Activated T-helper 1 cell treated with Interleukin-2 at 50 U/mL for 16 hours (primary cell): Measurements from ENCODE around the gene SCN1B.
A peak's percentile ranks its signal among the peaks of the same experiment; 100 is the strongest.
"Not testable (repeated sequence)": the region's sequence is repeated elsewhere in the genome, so short reads cannot be mapped to it uniquely, and the experiment has no call there.

ENCODE experiments used
- DNase-seq: peaks from one replicate; pipeline ENCODE4 v3.0.0-alpha.2; 2020; ENCODE audit warnings: low read depth

The SCN1B gene

DNA sequence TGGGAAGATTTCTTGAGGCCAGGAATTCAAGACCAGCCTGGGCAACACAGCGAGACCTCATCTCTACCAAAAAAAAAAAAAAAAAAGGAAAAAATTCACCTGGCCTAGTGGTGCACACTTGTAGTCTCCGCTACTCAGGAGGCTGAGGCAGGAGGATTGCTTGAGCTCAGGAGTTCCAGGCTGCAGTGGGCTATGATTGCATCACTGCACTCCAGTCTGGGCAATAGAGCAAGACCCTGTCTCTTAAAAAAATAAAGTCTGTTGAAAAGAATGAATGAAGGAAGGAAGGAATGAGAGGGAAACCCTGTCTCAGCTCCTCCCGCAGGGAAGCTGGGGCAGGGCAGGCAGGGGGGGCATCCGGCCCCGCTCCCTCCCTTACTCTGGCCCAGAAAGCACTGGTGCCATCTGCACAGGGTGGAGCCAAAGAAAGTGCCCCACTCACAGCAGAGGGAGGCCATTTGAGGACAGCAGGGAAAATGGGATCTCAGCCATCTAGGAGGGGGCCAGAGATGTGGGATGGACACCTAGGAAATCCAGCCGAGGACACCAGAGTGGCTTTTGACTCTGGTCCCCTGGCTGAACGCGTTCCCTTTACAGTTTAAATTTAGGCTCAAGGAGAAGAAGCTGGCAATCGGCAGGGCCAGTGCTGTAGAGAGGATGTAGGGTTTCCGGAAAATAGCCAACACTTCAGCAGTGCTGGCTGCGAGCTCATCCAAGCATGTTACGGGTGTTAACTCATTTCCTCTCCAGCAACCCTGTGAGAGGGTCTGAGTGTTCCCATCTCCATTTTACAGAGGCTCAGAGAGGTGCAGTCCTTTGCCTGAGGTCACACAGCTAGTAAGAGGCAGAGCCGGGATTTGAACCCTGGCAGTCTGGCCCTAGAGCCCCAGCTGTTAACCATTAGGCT, 7.7 kb downstream of the SCN1B start:
- no peak for DNase-seq

DNA sequence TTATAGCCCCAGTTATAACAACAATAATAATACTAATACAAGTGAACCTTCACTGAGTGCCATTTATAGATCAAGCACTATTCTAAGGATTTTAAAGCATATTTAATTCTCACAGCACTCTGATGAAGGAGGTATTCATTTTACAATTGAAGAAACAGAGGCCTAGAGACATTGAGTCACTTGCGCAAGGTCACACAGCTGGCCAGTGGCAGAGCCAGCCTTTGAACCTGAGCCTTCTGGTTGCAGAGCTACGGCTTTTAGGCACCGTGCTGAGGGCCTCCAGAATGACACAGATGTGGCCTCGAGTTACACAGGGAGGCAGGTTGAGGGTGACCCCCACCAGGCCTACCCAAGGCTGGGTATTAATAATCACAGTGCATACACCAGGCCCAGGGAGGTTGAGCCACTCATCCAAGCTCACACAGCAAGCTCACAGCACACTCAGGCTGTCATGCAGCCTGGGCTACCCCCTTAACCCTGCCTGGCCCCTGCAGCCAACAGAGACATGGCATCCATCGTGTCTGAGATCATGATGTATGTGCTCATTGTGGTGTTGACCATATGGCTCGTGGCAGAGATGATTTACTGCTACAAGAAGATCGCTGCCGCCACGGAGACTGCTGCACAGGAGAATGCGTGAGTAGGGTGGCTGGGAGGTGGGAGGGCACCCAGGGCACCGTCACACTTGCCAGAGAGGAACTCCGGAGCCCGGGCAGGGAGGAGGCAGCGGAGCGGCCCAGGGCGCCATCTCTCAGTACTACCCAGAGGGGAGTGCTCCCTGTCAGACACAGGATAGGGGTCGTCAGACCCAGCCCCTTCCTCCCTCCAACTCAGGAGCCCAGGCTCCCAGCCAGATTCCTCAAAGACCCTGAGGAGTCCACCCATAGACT, 8.6 kb downstream of the SCN1B start:
- no peak for DNase-seq

DNA sequence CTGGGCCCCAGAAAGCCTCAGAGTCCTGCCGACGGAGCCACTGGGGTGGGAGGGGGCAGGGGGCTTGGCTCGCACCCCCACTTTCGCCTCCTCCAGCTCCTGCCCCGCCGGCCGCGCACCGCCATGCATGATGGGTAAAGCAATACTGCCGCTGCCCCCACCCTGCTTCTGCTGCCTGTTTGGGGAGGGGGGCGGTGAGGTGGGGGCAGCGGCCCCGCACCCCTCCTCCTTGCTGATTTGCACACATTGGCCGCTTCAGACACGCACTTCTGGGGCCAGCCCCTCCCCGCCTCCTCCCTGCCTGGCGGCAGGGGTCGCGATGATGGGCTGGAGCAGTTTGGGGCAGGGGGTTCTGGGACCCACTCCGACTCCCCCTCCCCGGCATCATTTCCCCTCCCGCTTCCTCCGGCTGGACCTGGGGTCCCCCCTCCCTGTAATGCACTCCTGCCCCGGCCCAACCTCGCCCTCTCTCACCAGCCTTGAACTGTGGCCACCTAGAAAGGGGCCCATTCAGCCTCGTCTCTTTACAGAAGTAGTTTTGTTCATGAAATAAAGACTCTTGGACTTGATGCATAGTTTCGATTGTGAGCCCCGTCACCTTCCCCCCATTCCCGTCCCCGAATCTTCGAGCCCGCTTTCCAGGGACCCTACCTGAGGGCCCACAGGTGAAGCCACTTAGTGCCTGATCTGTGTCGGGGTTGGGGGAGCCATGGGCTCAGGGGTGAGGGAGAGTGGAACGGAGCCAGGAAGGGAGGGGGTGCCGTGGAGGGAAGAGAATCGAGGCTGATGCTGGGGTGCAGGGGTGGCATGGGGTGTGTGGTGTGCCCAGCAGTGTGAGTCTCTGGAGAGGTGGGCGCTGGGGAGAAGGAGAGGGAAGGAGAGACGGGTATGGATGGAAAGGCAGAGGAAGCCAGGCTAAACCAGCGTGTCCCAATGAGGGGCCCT, 9.9 kb downstream of the SCN1B start:
- DNase-seq = no peak

DNA sequence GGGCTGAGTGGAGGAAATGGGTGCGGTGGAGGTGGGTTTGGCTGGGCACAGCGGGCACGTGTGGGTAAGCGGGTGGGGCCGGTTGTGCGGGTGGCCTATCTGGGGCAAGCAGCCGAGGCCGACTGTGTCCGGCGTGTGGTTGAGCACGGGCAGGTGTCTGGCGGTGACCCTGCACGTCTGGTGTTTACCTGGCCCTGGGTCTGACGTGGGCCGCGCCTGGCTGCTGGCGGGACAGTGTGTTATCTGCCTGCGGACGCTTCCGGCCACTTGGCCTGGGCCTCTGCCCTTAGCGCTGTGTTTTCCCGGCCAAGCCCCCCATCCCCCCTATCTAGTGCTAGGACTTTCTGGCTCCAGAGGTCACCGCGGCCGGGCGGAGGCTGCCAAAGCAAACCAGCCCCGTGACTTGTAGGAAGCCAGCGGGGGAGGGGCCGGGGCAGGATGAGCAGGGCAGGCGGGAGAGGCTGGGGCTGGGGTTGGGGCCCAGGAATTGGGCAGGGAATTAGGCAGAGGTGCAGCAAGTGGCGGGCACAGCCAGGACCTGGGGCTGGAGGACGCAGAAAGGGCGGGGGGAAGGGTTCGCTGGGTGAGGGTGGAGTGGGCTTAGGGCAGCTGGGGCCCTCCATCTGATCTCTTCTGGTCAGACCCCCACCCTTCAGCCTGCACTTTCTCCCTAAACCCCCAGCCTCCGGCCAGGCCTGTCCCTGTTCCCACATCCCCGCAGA, 10.7 kb downstream of the SCN1B start:
- no peak for DNase-seq

DNA sequence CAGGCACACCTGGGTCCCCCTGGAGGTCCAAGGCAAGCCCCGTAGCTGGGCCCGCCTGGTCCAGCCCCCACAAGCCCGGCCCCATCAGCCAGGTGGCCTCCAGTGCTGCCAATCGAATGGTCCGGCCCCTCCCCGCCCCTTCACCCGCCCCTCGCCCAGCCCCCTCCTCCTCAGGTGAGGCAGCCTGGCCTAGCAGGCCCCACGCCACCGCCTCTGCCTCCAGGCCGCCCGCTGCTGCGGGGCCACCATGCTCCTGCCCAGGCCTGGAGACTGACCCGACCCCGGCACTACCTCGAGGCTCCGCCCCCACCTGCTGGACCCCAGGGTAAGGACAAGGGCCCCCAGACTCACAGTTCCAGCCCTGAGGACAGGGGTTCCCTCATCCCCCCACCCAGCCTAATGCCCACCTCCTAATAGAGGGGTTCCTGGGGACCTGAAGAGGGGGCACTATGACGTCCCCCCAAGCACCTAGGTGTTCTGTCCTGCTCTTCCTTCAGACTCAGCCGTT, 11.3 kb downstream of the SCN1B start, which contains the start of gene HPN:
Gene HPN (plus strand): TSS at position 174 of the 508 bp plus-strand sequence. CDS start 786 bp downstream, outside the sequence.
- DNase-seq = no peak

DNA sequence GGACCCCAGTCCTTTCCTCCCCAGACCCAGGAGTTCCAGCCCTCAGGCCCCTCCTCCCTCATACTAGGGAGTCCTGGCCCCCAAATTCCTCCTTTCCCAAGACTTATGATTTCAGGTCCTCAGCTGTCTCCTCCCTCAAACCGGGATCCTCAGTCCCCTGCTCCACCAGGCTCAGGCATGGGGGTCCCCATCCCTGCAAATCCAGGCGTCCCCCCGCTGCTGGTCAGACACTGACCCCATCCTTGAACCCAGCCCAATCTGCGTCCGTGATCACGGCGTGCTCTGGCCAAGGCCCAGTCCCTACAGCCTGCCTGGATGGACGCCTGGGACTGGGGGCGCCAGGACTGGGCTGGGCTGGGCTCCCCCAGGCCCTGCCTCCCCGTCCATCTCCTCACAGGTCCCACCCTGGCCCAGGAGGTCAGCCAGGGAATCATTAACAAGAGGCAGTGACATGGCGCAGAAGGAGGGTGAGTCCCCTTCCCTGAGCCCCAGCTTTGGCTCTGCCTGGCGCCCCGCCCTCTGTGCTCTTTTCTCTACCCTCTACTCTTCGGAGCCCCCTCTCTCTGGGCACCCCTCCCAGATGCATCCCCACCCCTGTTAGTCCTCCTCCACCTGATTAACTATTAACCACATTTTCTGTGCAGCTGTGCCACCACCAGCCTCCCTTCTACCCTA, 11.9 kb downstream of the SCN1B start:
- DNase-seq = no peak

DNA sequence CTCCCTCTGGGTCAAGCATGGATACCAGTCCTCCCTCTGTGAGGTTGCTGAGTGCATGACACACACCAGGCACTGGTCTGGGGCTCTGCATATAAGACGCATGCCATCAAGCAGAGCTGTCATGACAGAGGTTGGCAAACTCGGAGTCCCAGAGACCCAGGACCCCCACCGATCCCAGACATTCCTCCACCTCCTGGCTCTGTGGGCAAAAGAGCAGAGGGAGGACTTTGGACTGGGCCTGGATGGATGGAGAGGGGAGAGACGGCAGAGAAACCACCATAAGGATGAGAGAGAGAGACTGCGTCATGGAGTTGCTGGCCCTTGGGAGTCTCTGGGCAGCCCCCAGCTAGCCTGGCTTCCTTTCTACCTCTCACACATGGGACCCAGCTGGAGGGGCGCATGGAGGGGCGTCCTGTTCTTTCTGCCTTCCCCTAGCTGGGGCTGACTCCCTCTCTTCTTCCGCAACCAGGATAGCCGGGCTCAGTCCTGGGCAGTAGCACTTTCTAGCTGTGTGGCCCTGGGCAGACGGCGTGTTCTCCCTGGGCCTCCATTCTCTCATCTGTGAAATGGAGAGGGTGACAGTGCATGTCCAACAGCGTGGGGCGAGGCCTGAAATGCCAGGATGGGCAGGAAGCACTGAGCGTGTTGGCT, 12.8 kb downstream of the SCN1B start:
- no peak for DNase-seq

DNA sequence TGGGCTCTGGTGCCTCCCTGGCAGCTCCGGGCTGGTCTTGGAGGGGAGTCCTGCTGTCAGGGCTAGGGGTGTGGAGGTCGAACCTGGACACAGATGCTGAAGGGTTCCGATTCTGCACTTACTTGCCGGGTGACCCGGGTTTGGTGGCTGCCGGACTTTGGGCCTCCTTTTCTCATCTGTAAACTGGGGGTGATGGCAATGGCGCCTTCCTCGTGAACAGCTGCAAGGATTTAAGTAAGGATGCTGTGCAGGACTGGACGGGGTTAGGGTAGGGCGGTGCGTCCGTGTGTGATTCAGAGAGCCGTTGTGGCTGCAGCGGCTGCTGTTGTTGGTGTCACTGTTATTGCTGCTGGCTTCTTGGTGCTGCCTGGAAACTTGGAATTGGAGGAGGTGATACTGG, 13.6 kb downstream of the SCN1B start:
- DNase-seq = no peak

DNA sequence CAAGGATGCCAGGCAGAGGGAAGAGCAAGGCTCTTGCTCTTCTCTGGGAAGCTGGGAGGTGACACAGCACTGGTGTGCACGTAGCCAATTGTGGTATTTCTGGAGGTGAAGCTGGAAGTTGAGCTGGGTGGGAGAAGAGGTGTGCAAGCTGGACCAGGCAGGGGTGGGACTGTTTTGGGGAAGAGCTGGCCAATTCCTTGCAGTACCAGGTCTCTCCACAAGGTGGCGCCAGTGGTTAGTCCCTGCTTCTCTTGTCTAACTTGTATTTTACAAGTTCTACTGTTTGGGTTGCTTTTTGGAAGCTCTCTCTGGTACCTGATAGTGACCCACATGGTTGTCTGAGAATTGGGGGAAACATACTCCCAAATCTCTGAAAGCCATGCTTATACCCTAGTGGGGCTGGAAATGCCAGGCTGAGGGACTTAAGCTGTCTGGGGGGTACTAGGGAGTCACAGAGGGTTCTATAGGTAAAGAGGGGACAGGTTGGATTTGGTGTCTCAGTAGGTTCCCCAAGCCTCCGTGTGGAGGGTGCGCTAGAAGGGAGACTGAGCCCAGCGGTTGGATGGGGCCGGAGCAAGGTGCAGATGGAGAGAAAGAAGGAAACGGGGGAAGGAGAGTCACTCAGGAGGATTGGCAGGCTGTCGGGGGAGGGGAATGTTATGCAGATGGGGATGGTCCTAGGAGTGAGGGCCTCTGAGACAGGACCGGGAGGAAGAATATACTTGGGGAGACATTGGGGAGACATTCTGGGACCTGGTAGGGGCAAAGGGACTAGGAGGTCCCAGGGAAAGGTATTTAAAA, 14.2 kb downstream of the SCN1B start:
- DNase-seq = peak; percentile 42

DNA sequence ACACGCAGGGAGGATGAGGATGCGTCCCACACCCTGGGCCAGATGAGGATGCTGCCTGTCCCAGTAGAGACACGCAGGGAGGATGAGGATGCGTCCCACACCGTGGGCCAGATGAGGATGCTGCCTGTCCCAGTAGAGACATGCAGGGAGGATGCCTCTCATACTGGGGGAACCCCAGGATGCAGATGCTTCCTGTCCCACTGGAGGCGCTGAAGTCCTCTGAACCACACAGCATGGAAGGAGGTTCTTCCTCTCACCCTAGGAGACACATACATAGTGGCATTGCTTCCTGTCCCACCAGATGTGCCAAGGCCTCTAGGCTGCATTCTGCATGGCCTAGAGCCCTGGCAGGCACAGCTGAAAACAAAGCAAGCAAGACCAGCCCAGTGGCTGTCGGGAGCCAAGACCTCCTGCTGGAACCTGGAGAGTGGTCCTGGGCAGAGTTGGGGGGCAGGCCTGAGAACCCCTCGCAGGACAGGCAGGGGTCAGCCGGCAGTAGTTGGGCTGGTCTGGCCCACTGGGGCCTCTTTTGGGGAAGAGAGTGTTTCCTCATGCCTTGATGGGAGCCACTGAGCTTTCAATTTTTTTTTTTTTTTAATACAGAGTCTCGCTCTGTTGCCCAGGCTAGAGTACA, 15.5 kb downstream of the SCN1B start:
- no peak for DNase-seq

DNA sequence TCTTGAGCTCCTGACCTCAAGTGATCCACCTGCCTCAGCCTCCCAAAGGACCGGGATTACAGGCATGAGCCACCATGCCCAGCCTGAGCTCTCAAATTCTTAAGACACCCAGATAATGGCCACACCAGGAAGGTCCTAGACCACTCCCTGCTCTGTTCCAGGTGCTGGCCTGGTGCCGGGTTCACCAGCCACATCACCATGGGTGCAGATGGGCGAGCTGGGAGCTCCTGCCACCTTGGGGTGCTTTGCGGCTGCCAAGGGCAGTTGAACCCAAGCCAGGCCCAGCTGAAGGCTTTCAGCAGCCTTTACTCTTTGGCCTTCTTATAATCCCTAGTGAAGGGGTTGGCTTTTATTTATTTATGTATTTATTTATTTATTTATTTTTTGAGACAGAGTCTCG, 16.2 kb downstream of the SCN1B start:
- DNase-seq = no peak

DNA sequence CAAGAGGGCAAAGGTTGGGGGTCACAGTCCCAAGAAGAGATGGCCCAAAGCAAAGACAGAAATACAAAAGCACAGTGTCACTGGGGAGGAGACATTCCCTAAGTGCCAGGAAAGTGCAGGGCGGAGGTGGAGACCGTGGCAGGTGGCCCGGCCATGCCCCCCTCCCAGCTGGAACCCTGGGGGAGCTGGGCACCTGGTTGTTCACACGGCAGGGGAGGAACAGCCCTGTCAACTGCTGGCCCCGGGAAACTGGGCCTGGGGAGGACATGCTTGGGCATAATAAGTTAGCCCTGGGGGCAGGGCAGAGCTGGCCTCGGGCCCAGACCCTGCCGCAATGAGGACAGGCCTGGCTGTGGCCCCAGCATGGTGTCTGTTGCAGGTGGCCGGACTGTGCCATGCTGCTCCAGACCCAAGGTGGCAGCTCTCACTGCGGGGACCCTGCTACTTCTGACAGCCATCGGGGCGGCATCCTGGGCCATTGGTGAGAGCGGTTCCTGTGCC, 18.7 kb downstream of the SCN1B start:
- no peak for DNase-seq

DNA sequence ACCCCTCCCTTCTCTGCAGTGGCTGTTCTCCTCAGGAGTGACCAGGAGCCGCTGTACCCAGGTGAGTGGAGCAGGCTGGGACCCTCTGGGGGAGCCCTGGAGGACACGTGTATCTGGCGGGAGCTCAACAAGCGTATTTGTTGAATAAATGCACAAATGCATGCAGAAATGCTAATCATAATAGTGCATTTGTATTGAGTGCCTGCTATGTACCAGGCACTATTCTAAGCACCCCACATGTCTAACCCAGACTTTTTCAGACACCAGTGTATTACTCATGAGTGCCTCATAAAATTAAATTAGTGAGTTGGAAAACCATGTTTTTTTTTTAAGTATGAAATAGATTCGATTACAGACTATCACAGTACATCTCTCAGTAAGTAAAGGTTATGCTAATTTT, 19.2 kb downstream of the SCN1B start:
- DNase-seq = no peak

DNA sequence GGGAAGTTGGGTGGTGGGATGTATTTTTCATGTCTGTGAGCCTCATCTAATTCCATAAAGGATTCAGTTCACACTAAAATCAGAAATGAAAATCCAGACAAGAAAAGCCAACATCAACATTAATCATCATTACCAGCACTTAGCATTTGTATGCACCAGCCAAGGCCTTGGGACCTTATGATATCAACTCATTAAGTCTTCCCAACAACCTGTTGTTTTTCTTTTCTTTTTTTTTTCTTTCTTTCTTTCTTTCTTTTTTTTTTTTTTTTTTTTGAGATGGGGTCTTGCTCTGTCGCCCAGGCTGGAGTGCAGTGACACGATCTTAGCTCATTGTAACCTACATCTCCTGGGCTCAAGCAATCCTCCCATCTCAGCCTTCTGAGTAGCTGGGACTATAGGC, 20.4 kb downstream of the SCN1B start:
- DNase-seq = not testable (repeated sequence)

DNA sequence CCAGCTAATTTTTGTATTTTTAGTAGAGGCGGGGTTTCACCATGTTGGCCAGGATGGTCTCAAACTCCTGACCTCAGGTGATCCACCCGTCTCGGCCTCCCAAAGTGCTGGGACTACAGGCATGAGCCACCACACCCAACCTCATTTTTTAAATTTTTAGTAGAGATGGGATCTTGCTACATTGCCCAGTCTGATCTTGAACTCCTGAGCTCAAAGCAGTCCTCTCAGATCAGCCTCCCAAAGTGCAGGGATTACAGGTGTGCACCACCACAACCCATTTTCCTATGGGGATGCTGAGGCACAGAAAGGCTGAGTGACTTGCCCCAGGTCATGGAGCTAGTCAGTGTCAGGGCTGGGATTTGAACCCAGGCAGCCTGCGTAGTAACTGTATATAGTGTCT, 21.0 kb downstream of the SCN1B start:
- not testable (repeated sequence) for DNase-seq

DNA sequence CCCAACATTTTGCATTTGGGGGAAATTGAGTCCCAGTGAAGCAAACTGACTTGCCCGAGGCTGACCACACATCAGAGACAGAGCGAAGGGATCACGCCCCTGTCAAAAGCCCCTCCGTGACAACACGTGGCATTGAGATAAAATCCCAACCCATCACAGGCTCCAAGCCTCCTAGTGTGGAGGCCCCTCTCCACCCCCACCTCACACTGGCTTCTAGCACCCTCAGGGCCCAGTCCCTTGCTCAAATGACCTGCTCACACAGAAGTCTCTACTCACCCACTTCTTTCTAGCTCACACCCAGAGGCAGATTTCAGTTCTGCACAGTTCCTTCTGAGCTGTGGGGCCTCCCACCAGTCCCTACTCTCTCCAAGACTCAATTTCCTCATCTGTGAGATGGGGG, 21.5 kb downstream of the SCN1B start:
- no peak for DNase-seq

DNA sequence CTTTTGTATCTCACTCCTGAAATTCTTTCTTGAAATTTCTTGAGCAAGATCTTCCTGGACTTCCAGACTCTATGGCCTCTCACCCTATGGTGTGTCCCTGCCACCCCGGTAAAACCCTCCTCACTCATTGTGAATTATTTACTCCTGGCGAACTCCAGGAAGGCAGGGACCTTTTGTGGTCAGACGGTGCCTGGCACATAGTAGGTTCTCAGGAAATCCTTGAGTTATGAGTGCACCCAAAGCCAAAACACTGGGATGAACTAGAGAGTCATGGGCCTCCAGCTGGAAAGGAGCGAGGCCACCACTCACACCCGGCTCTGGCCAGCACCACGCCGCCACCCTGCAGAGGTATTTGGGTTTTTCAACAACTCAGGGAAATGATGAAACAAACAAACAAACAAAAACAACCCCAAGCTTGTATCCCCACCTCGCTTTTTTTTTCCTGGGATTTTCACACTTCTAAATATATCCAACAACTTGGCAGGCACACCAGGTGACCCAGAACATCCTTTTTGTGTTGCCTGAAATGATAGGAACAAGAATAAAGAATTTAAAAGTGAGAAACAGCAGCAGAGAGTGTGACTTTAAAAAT, 22.4 kb downstream of the SCN1B start:
- DNase-seq = no peak
